B cell (primary cell): ENCODE results near the gene ADAMTS14. TPM values are rescaled to one million over a fixed set of nuclear protein-coding genes. Genes with fewer than 3 reads are reported as not detected.

Experiments
- ATAC-seq: fragments of 200-7000 bp; cut with Tn5 transposase; one replicate; pipeline ENCODE4 v1.10.0; 2021; ENCODE audit warnings: low read depth, mild to moderate bottlenecking, moderate number of reproducible peaks, moderate library complexity
- CTCF ChIA-PET: fragments of 350-600 bp; sonication (Branson Sonifier 250); formaldehyde crosslinking; loops from one replicate; lab custom pipeline; 2021; ENCODE audit warnings: antibody characterized with exemption, inconsistent platforms; lab: Charles Lee
- POLR2A ChIA-PET: fragments of 350-600 bp; sonication (Branson Sonifier 250); formaldehyde crosslinking; loops from one replicate; lab custom pipeline; 2021; ENCODE audit warnings: antibody characterized with exemption; lab: Charles Lee
- DNase-seq: peaks from one replicate; pipeline ENCODE4 v3.0.0; 2013
- H2AFZ ChIP-seq: 2 replicates; pipeline ENCODE4 v1.6.1; 2012; ENCODE audit warnings: mild to moderate bottlenecking, low read depth, low read length; ENCODE audit not compliant: insufficient read depth, poor library complexity, severe bottlenecking
- H3K27ac ChIP-seq, 2 donors: 1 replicate in 1 of 2; 2 replicates in 1 of 2; pipeline ENCODE4 v1.5.1; 2012 to 2013; ENCODE audit warnings: low read length in 2 of 2, mild to moderate bottlenecking in 2 of 2, moderate library complexity in 1 of 2
- H3K27me3 ChIP-seq, 4 experiments: fragments of 200-600 bp in 1 of 4; sonication (generic) in 1 of 4; replicated peaks in 1 of 4; 1 replicate in 2 of 4; 2 replicates in 2 of 4; pipeline versions ENCODE4 v1.6.1 to v1.7.0; 2013 to 2016; ENCODE audit warnings: low read length in 3 of 4, mild to moderate bottlenecking in 2 of 4, mixed read lengths in 1 of 4, moderate library complexity in 1 of 4; ENCODE audit not compliant: insufficient read depth in 4 of 4, control insufficient read depth in 3 of 4; ENCODE audit errors: control extremely low read depth in 1 of 4
- H3K36me3 ChIP-seq, 2 experiments: replicated peaks in 1 of 2; 1 replicate in 1 of 2; 2 replicates in 1 of 2; pipeline versions ENCODE4 v1.6.1 to v1.7.1; 2013; ENCODE audit warnings: low read length in 1 of 2; ENCODE audit not compliant: insufficient read depth in 2 of 2, control insufficient read depth in 1 of 2; ENCODE audit errors: control extremely low read depth in 1 of 2, extremely low read depth in 1 of 2
- H3K4me1 ChIP-seq, 2 donors: fragments of 200-600 bp in 1 of 2; sonication (generic) in 1 of 2; 1 replicate in 1 of 2; 2 replicates in 1 of 2; pipeline versions ENCODE4 v1.5.1 to v1.6.1; 2013 to 2017; ENCODE audit warnings: low read length in 2 of 2; ENCODE audit not compliant: control insufficient read depth in 2 of 2, insufficient read depth in 2 of 2
- H3K4me2 ChIP-seq: replicated peaks from 2 replicates; pipeline ENCODE3; 2012; ENCODE audit warnings: mild to moderate bottlenecking, low read depth, low read length; ENCODE audit not compliant: poor library complexity, severe bottlenecking
- H3K4me3 ChIP-seq, 5 experiments: fragments of 200-600 bp in 1 of 5; sonication (generic) in 1 of 5; 1 replicate in 3 of 5; 2 replicates in 2 of 5; pipeline versions ENCODE4 v1.5.1 to v1.7.0; 2011 to 2016; ENCODE audit warnings: low read length in 4 of 5, mild to moderate bottlenecking in 4 of 5, low read depth in 2 of 5, control low read depth in 1 of 5, moderate library complexity in 1 of 5; ENCODE audit not compliant: insufficient read depth in 1 of 5; ENCODE audit errors: control extremely low read depth in 1 of 5, extremely low read depth in 1 of 5
- H3K79me2 ChIP-seq: fragments of 200-600 bp; sonication (generic); one replicate; pipeline ENCODE4 v1.6.0; 2016; ENCODE audit warnings: low read length; ENCODE audit not compliant: control insufficient read depth, insufficient read depth
- H3K9ac ChIP-seq: fragments of 200-600 bp; sonication (generic); 2 replicates; pipeline ENCODE4 v1.6.1; 2017; ENCODE audit warnings: mild to moderate bottlenecking, low read length, moderate library complexity
- H3K9me3 ChIP-seq, 3 donors: one replicate each; pipeline versions ENCODE4 v1.6.1 to v1.7.1; 2013; ENCODE audit warnings: low read length in 2 of 3; ENCODE audit not compliant: control insufficient read depth in 2 of 3, insufficient read depth in 1 of 3; ENCODE audit errors: control extremely low read depth in 1 of 3
- H4K20me1 ChIP-seq: 2 replicates; pipeline ENCODE4 v1.6.0; 2012; ENCODE audit warnings: mild to moderate bottlenecking, low read length; ENCODE audit not compliant: insufficient read depth, control insufficient read depth, poor library complexity, severe bottlenecking
- H3K27ac Mint-ChIP-seq: one replicate; pipeline ENCODE4 v1.8.0; 2021; ENCODE audit warnings: mixed read lengths
- H3K27me3 Mint-ChIP-seq: one replicate; pipeline ENCODE4 v1.8.0; 2021; ENCODE audit warnings: mixed read lengths
- H3K4me1 Mint-ChIP-seq: one replicate; pipeline ENCODE4 v1.8.0; 2021; ENCODE audit warnings: mixed read lengths
- H3K4me3 Mint-ChIP-seq: one replicate; pipeline ENCODE4 v1.8.0; 2021; ENCODE audit warnings: mixed read lengths
- H3K9me3 Mint-ChIP-seq: one replicate; pipeline ENCODE4 v1.8.0; 2022; ENCODE audit warnings: mixed read lengths; ENCODE audit not compliant: insufficient read depth
- CTCF ChIP-seq: fragments of 200-600 bp; IDR thresholded peaks from one replicate; pipeline ENCODE4 v1.8.0; 2022; ENCODE audit warnings: antibody characterized with exemption, mild to moderate bottlenecking
- EZH2 ChIP-seq: IDR thresholded peaks from 2 replicates; pipeline ENCODE4 v1.6.1; 2012; ENCODE audit warnings: borderline replicate concordance, low read depth, mild to moderate bottlenecking, moderate library complexity, low read length; ENCODE audit not compliant: insufficient read depth, poor library complexity, severe bottlenecking
- WGBS: methylation state at CpG from one replicate; pipeline ENCODE4 v1.1.5; 2013; ENCODE audit warnings: missing lambda C conversion rate; ENCODE audit not compliant: insufficient coverage; 5-methylcytosine and 5-hydroxymethylcytosine counted together
- intact Hi-C: fragments of 100-400 bp; cut with micrococcal nuclease; formaldehyde crosslinking; loops from one replicate; pipeline ENCODE4 v1.10.0; 2022
- polyA plus RNA-seq: library from polyadenylated mRNA; depleted of rRNA; stranded (reverse); fragments of >200 nt; gene quantifications from 2 replicates; pipeline ENCODE4 v1.2.3, GENCODE V29; 2012
- total RNA-seq, 2 donors: library from RNA; stranded (reverse); fragments of 120-200 nt in 1 of 2; gene quantifications; 1 replicate in 1 of 2; 2 replicates in 1 of 2; pipeline versions ENCODE4 v1.2.3 to v1.2.4, GENCODE V29; 2013 to 2022

Gene ADAMTS14
- total and polyA plus RNA-seq, 2 donors (not counting 1 experiment from before 2014, with no cell fraction given): not detected

- H3K79me2 ChIP-seq: no peaks in the 10 kb centered on the region
Observed at GRCh38 chr10:70695241-70696030, 23.1 kb downstream of the ADAMTS14 start.

More at GRCh38 chr10:70695241-70696030, 23.1 kb downstream of the ADAMTS14 start:
- Histone ChIP-seq H2AFZ (no peak overlapping the region), H3K4me1 (no peaks in the 10 kb centered on the region), H3K36me3 (no peaks in the 10 kb centered on the region), H3K9ac (no peak overlapping the region), H3K27ac (no peak overlapping the region), H3K4me2 (no peak overlapping the region), H3K4me3 (no peak overlapping the region), H3K9me3 (no peaks in the 10 kb centered on the region), H4K20me1 (no peaks in the 10 kb centered on the region), H3K27me3 (no peaks in the 10 kb centered on the region)
- ATAC-seq: no peak
- no peak overlapping the region for H3K4me3 Mint-ChIP-seq
- TF ChIP-seq CTCF (no peak), EZH2 (no peak)
- POLR2A ChIA-PET: no interaction called here
- no peaks in the 10 kb centered on the region for H3K4me1 Mint-ChIP-seq
- no peak overlapping the region for H3K27ac Mint-ChIP-seq
- H3K27me3 Mint-ChIP-seq: peaks cover 3% of the 10 kb centered on the region
- CTCF ChIA-PET: interaction anchor here (0.7 kb wide), 1 partner anchor 145 kb away, joined by 3 read pairs; no protein-coding TSS in a partner anchor
- DNase-seq: no peak
- H3K9me3 Mint-ChIP-seq: no peaks in the 10 kb centered on the region
- intact Hi-C loops: no loop called here
- 100% methylated on average over 2 of the region's 3 CpGs for WGBS
